HepG2 (cell line): ENCODE data around the gene AP3D1. TPM values are rescaled to one million over a fixed set of nuclear protein-coding genes. Genes with fewer than 3 reads are reported as not detected.
A peak's percentile ranks its signal among the peaks of the same experiment; 100 is the strongest.

Experiments
- DNMT1 ChIP-seq: sonication (generic); formaldehyde crosslinking; IDR thresholded peaks from 2 replicates; pipeline ENCODE4 v1.5.1; 2020; ENCODE audit warnings: mild to moderate bottlenecking, missing genetic modification reagents
- IRF9 ChIP-seq: sonication (generic); formaldehyde crosslinking; IDR thresholded peaks from 2 replicates; pipeline ENCODE4 v1.8.0; 2022; ENCODE audit warnings: missing genetic modification reagents, mild to moderate bottlenecking, borderline replicate concordance
- KDM6A ChIP-seq: IDR thresholded peaks from 2 replicates; pipeline ENCODE4 v1.6.1; 2016; ENCODE audit warnings: low read depth
- MEIS1 ChIP-seq: sonication (generic); formaldehyde crosslinking; IDR thresholded peaks from 2 replicates; pipeline ENCODE4 v1.9.0; 2021; ENCODE audit warnings: mild to moderate bottlenecking, missing genetic modification reagents, moderate library complexity, borderline replicate concordance
- NCOA1 ChIP-seq: sonication (generic); formaldehyde crosslinking; IDR thresholded peaks from 2 replicates; pipeline ENCODE4 v1.9.0; 2021; ENCODE audit warnings: missing genetic modification reagents
- NFIC ChIP-seq: IDR thresholded peaks from 2 replicates; pipeline ENCODE4 v1.6.1; 2012; ENCODE audit warnings: mild to moderate bottlenecking, low read length, inconsistent platforms
- PHF21A ChIP-seq: sonication (generic); formaldehyde crosslinking; IDR thresholded peaks from 2 replicates; pipeline ENCODE4 v1.5.0; 2020; ENCODE audit warnings: mild to moderate bottlenecking, missing genetic modification reagents
- TEAD3 ChIP-seq: optimal IDR thresholded peaks from 2 replicates; pipeline ENCODE3; 2016; ENCODE audit warnings: borderline replicate concordance
- TGIF2 ChIP-seq: IDR thresholded peaks from 2 replicates; pipeline ENCODE4 v1.6.1; 2016; ENCODE audit warnings: control low read depth, missing compliant biosample characterization
- WIZ ChIP-seq: sonication (generic); formaldehyde crosslinking; IDR thresholded peaks from 2 replicates; pipeline ENCODE4 v1.5.1; 2020; ENCODE audit warnings: mild to moderate bottlenecking, missing genetic modification reagents
- ZFP41 ChIP-seq: sonication (generic); formaldehyde crosslinking; IDR thresholded peaks from 2 replicates; pipeline ENCODE4 v1.4.0; 2020; ENCODE audit warnings: mild to moderate bottlenecking, missing genetic modification reagents, borderline replicate concordance
- ZFY ChIP-seq: sonication (generic); formaldehyde crosslinking; IDR thresholded peaks from 2 replicates; pipeline ENCODE4 v1.4.0; 2020; ENCODE audit warnings: missing genetic modification reagents
- ZNF143 ChIP-seq: sonication (generic); formaldehyde crosslinking; IDR thresholded peaks from 2 replicates; pipeline ENCODE4 v1.4.0; 2020; ENCODE audit warnings: missing genetic modification reagents
- ZNF274 ChIP-seq: sonication (generic); formaldehyde crosslinking; IDR thresholded peaks from 2 replicates; pipeline ENCODE4 v1.5.1; 2020; ENCODE audit warnings: mild to moderate bottlenecking, missing genetic modification reagents
- ZNF446 ChIP-seq: sonication (generic); formaldehyde crosslinking; IDR thresholded peaks from 2 replicates; pipeline ENCODE4 v1.5.0; 2020; ENCODE audit warnings: mild to moderate bottlenecking, missing genetic modification reagents
- ZNF503 ChIP-seq: sonication (generic); formaldehyde crosslinking; IDR thresholded peaks from 2 replicates; pipeline ENCODE4 v1.4.0; 2020; ENCODE audit warnings: missing genetic modification reagents
- ZNF644 ChIP-seq: IDR thresholded peaks from 2 replicates; pipeline ENCODE4 v1.6.1; 2016; ENCODE audit warnings: low read depth
- ZNF746 ChIP-seq: sonication (generic); formaldehyde crosslinking; IDR thresholded peaks from 2 replicates; pipeline ENCODE4 v1.8.0; 2022; ENCODE audit warnings: mild to moderate bottlenecking, missing genetic modification reagents
- polyA plus RNA-seq, 8 experiments: library from polyadenylated mRNA; depleted of rRNA in 3 of 8; stranded (reverse) in 7 of 8; unstranded in 1 of 8; fragments of >200 nt; fragmentation: Illumina TruSeq in 4 of 8; extraction: Trizol in 4 of 8; gene quantifications; 2 replicates each; pipeline versions ENCODE4 v1.2.1 to v1.2.3, GENCODE V29; 2011 to 2016; ENCODE audit warnings: low read depth in 4 of 8, missing spikeins in 1 of 8, mixed read lengths in 1 of 8; ENCODE audit not compliant: insufficient read depth in 1 of 8
- total RNA-seq, 5 experiments: library from RNA; depleted of rRNA; stranded (reverse); fragments of >200 nt; fragmentation: Illumina TruSeq; extraction: Trizol; gene quantifications; 2 replicates each; pipeline ENCODE4 v1.2.3, GENCODE V29; 2016; ENCODE audit warnings: low read depth in 1 of 5
- TF ChIP-seq, protein P1 (sequence below): sonication (generic); formaldehyde crosslinking; IDR thresholded peaks from 2 replicates; pipeline ENCODE4 v1.4.0; 2020; ENCODE audit warnings: low read depth, missing genetic modification reagents
- TF ChIP-seq, protein P2 (sequence below): IDR thresholded peaks from 2 replicates; pipeline ENCODE4 v1.6.1; 2012; ENCODE audit warnings: inconsistent platforms
- TF ChIP-seq, protein P3 (sequence below): sonication (generic); formaldehyde crosslinking; IDR thresholded peaks from 2 replicates; pipeline ENCODE4 v1.5.0; 2020; ENCODE audit warnings: mild to moderate bottlenecking, missing genetic modification reagents, borderline replicate concordance

AP3D1 gene
- total and polyA plus RNA-seq, 2 of the 13 experiments (the other 11 are each of a cell fraction or from before 2014, with no cell fraction given): 68.0 to 82.6 TPM

- TF ChIP-seq IRF9 (CRISPR knock-in tag) (no peak), PHF21A (peak; percentile 95), ZNF446 (no peak), KDM6A (CRISPR knock-in tag) (no peak), ZFY (peak; percentile 49), NFIC (peak; percentile 50; the same call in 1 of the 2 replicates), ZNF143 (CRISPR knock-in tag) (peak; percentile 22; the same call in 1 of the 2 replicates), ZNF274 (CRISPR knock-in tag) (peak; percentile 49; the same call in 1 of the 2 replicates), MEIS1 (CRISPR knock-in tag) (peak; percentile 70), NCOA1 (no peak), TGIF2 (CRISPR knock-in tag) (peak; percentile 22; the same call in 1 of the 2 replicates), ZFP41 (no peak), WIZ (CRISPR knock-in tag) (no peak), ZNF644 (CRISPR knock-in tag) (no peak), DNMT1 (CRISPR knock-in tag) (no peak), TEAD3 (CRISPR knock-in tag) (peak; percentile 24), ZNF746 (CRISPR knock-in tag) (no peak), ZNF503 (CRISPR knock-in tag) (peak; percentile 54; the same call in 1 of the 2 replicates)
- TF ChIP-seq, protein P1, sequence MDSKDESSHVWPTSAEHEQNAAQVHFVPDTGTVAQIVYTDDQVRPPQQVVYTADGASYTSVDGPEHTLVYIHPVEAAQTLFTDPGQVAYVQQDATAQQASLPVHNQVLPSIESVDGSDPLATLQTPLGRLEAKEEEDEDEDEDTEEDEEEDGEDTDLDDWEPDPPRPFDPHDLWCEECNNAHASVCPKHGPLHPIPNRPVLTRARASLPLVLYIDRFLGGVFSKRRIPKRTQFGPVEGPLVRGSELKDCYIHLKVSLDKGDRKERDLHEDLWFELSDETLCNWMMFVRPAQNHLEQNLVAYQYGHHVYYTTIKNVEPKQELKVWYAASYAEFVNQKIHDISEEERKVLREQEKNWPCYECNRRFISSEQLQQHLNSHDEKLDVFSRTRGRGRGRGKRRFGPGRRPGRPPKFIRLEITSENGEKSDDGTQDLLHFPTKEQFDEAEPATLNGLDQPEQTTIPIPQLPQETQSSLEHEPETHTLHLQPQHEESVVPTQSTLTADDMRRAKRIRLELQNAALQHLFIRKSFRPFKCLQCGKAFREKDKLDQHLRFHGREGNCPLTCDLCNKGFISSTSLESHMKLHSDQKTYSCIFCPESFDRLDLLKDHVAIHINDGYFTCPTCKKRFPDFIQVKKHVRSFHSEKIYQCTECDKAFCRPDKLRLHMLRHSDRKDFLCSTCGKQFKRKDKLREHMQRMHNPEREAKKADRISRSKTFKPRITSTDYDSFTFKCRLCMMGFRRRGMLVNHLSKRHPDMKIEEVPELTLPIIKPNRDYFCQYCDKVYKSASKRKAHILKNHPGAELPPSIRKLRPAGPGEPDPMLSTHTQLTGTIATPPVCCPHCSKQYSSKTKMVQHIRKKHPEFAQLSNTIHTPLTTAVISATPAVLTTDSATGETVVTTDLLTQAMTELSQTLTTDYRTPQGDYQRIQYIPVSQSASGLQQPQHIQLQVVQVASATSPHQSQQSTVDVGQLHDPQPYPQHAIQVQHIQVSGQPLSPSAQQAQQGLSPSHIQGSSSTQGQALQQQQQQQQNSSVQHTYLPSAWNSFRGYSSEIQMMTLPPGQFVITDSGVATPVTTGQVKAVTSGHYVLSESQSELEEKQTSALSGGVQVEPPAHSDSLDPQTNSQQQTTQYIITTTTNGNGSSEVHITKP (CRISPR knock-in tag): peak; percentile 77; the same call in 1 of the 2 replicates
- TF ChIP-seq, protein P2, sequence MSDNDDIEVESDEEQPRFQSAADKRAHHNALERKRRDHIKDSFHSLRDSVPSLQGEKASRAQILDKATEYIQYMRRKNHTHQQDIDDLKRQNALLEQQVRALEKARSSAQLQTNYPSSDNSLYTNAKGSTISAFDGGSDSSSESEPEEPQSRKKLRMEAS: peak; percentile 80
- TF ChIP-seq, protein P3, sequence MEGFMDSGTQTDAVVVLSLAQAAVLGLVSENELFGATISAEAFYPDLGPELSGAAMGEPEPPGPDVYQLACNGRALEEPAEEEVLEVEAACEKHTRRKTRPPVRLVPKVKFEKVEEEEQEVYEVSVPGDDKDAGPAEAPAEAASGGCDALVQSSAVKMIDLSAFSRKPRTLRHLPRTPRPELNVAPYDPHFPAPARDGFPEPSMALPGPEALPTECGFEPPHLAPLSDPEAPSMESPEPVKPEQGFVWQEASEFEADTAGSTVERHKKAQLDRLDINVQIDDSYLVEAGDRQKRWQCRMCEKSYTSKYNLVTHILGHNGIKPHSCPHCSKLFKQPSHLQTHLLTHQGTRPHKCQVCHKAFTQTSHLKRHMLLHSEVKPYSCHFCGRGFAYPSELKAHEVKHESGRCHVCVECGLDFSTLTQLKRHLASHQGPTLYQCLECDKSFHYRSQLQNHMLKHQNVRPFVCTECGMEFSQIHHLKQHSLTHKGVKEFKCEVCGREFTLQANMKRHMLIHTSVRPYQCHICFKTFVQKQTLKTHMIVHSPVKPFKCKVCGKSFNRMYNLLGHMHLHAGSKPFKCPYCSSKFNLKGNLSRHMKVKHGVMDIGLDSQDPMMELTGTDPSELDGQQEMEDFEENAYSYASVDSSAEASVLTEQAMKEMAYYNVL (CRISPR knock-in tag): no peak; the same call in 1 of the 2 replicates
Observed at GRCh38 chr19:2171349-2172145, 20.2 kb upstream of the AP3D1 start (continued).
